ENCODE data around the gene ZHX3. TPM values are rescaled to one million over a fixed set of nuclear protein-coding genes. Genes with fewer than 3 reads are reported as not detected.

ZHX3 gene
- total RNA-seq, 1 experiment from 2014 or later, result 22.7 TPM

DNA sequence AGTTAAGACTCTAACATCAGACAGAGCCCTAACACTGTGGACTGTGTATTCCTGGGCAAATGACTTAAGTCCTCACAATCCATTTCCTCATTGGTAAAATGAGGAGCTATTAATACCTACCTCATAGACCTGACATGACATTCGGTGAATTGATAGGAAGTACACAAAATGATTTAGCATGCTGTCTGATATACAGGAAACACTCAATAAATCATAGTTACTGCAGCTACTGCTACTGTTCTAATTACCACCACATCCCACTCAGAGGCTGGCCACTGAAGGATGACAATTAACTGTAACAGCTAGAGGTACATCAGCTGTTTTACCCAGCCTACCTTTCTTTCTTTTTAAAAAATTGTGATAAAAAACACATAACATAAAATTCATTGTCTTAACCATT lies 92.4 kb downstream of the ZHX3 start:
- no peaks in the 10 kb centered on the region for H3K4me1 Mint-ChIP-seq (ENCODE audit: low read depth, unreplicated experiment)
- H3K27ac Mint-ChIP-seq (ENCODE audit: unreplicated experiment), result no peak overlapping the region
- DNase-seq, result no peak
- H3K9me3 Mint-ChIP-seq (ENCODE audit: low read depth, unreplicated experiment), result no peaks in the 10 kb centered on the region
- TF ChIP-seq, protein P1, sequence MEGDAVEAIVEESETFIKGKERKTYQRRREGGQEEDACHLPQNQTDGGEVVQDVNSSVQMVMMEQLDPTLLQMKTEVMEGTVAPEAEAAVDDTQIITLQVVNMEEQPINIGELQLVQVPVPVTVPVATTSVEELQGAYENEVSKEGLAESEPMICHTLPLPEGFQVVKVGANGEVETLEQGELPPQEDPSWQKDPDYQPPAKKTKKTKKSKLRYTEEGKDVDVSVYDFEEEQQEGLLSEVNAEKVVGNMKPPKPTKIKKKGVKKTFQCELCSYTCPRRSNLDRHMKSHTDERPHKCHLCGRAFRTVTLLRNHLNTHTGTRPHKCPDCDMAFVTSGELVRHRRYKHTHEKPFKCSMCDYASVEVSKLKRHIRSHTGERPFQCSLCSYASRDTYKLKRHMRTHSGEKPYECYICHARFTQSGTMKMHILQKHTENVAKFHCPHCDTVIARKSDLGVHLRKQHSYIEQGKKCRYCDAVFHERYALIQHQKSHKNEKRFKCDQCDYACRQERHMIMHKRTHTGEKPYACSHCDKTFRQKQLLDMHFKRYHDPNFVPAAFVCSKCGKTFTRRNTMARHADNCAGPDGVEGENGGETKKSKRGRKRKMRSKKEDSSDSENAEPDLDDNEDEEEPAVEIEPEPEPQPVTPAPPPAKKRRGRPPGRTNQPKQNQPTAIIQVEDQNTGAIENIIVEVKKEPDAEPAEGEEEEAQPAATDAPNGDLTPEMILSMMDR (IDR thresholded peaks at IDR 0.05; ENCODE audit: unreplicated experiment), result no peak
- CTCF ChIA-PET, result interaction anchor here (1.3 kb wide), 1 partner anchor 32 kb away, joined by 6 read pairs; no protein-coding TSS in a partner anchor
- BruUV-seq (replicated peaks), result no TSS peak
- intact Hi-C loops (cut with micrococcal nuclease; ENCODE audit: unreplicated experiment), result no loop called here
- no peaks in the 10 kb centered on the region for H3K27me3 Mint-ChIP-seq (ENCODE audit: unreplicated experiment)
- H3K4me3 Mint-ChIP-seq (ENCODE audit: low read depth, unreplicated experiment), result no peak overlapping the region
- no peaks in the 10 kb centered on the region for H3K36me3 Mint-ChIP-seq (ENCODE audit: insufficient read depth, unreplicated experiment)

DNA sequence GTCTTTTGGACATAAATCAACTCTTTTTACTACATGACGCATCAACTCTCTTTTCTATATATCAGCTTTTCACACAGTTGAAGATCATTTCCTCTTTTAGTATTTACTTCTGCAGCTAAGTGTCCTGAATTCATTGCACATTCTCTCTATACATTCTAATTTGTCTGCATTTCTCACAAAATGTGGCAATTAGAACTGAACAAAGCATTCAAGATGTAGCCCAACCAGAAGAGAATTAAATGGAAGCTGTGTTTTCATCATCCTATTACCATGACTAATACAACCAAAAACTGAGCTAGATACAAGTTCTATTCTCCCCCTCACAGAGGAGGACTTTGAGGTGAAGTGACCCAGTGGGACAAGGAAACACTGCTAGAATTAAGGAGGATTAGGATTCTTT lies 93.2 kb downstream of the ZHX3 start:
- no TSS peak for BruUV-seq (replicated peaks)
- CTCF ChIA-PET, result interaction anchor here (1.3 to 1.7 kb wide), 3 partner anchors 8 to 33 kb away, joined by 3 to 6 read pairs (median 5); no protein-coding TSS in a partner anchor
- no peak overlapping the region for H3K27ac Mint-ChIP-seq (ENCODE audit: unreplicated experiment)
- no peaks in the 10 kb centered on the region for H3K4me1 Mint-ChIP-seq (ENCODE audit: low read depth, unreplicated experiment)
- intact Hi-C loops (cut with micrococcal nuclease; ENCODE audit: unreplicated experiment), result no loop called here
- no peak for DNase-seq
- no peak overlapping the region for H3K4me3 Mint-ChIP-seq (ENCODE audit: low read depth, unreplicated experiment)
- no peaks in the 10 kb centered on the region for H3K9me3 Mint-ChIP-seq (ENCODE audit: low read depth, unreplicated experiment)
- H3K27me3 Mint-ChIP-seq (ENCODE audit: unreplicated experiment), result no peaks in the 10 kb centered on the region
- H3K36me3 Mint-ChIP-seq (ENCODE audit: insufficient read depth, unreplicated experiment), result no peaks in the 10 kb centered on the region
- TF ChIP-seq, protein P1 (IDR thresholded peaks at IDR 0.05; ENCODE audit: unreplicated experiment), result no peak

DNA sequence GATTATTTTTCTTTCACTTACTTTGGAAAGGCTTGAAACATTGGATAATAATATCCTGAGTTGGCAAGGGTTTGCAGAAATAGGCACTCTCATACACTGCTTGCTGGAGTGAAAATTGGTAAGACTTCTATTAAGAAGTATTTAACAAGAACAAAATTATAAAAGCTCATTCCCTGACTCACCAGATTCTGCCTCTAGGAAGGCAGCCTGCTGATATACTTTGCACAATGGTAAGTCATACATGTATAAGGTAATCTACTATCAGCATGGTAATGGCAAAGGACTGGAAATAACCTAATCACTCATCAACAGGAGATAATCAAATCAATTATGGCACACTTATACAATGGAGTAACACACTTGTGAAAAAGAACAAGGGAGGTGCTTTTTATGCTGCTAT lies 94.4 kb downstream of the ZHX3 start:
- no peak overlapping the region for H3K27ac Mint-ChIP-seq (ENCODE audit: unreplicated experiment)
- intact Hi-C loops (cut with micrococcal nuclease; ENCODE audit: unreplicated experiment), result no loop called here

DNA sequence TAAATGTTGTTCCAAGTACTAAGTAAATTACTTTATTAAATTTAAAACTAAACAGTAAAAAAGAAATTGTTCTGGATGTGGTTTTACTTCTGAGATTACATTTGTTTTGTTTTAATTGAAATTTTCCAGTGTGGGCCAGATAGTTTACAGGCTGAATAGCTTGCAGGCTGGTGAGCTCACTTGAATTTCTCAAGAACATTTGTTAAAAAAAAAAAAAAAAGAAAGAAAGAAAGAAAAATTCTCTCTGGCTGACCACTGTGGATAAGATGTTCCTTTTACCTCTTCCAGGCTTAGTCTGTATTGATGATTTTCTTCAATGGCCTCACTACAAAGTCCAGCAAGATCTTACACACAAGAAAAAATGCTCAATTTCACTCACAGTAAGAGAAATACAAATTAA lies 94.8 kb downstream of the ZHX3 start:
- intact Hi-C loops (cut with micrococcal nuclease; ENCODE audit: unreplicated experiment), result no loop called here
- no peaks in the 10 kb centered on the region for H3K27me3 Mint-ChIP-seq (ENCODE audit: unreplicated experiment)
- no peak overlapping the region for H3K4me3 Mint-ChIP-seq (ENCODE audit: low read depth, unreplicated experiment)
- no peaks in the 10 kb centered on the region for H3K36me3 Mint-ChIP-seq (ENCODE audit: insufficient read depth, unreplicated experiment)
- no peaks in the 10 kb centered on the region for H3K4me1 Mint-ChIP-seq (ENCODE audit: low read depth, unreplicated experiment)
- TF ChIP-seq, protein P1 (IDR thresholded peaks at IDR 0.05; ENCODE audit: unreplicated experiment), result no peak
- BruUV-seq (replicated peaks), result no TSS peak
- CTCF ChIA-PET, result interaction anchor here (0.6 to 0.7 kb wide), 2 partner anchors 11 to 352 kb away, joined by 3 read pairs; no protein-coding TSS in a partner anchor
- H3K27ac Mint-ChIP-seq (ENCODE audit: unreplicated experiment), result no peak overlapping the region
- DNase-seq, result no peak
- H3K9me3 Mint-ChIP-seq (ENCODE audit: low read depth, unreplicated experiment), result no peaks in the 10 kb centered on the region

More for the DNA sequence above, 94.4 kb downstream of the ZHX3 start:
- TF ChIP-seq, protein P1 (IDR thresholded peaks at IDR 0.05; ENCODE audit: unreplicated experiment), result no peak
- CTCF ChIA-PET, result interaction anchor here (1.4 to 1.7 kb wide), 2 partner anchors 10 to 22 kb away, joined by 3 to 5 read pairs; no protein-coding TSS in a partner anchor
- no peak for DNase-seq
- no TSS peak for BruUV-seq (replicated peaks)
- Mint-ChIP-seq H3K4me1 (ENCODE audit: low read depth, unreplicated experiment) (no peaks in the 10 kb centered on the region), H3K27me3 (ENCODE audit: unreplicated experiment) (no peaks in the 10 kb centered on the region), H3K4me3 (ENCODE audit: low read depth, unreplicated experiment) (no peak overlapping the region), H3K9me3 (ENCODE audit: low read depth, unreplicated experiment) (no peaks in the 10 kb centered on the region), H3K36me3 (ENCODE audit: insufficient read depth, unreplicated experiment) (no peaks in the 10 kb centered on the region)
